NCI-H128 (cell line): ENCODE results near the gene MTMR11.
"Not testable (repeated sequence)": the region's sequence is repeated elsewhere in the genome, so short reads cannot be mapped to it uniquely, and the experiment has no call there.

Source experiments
- DNase-seq: peaks from one replicate; lab custom pipeline; 2025; ENCODE audit not compliant: unreplicated experiment; lab: John Stamatoyannopoulos, UW

The MTMR11 gene

GRCh38 chr1:149936170-149936991 lies at the start of gene MTMR11:
TSS of gene MTMR11 (minus strand) at chr1:149936879. CDS start at chr1:149936647, 232 bp downstream.
- DNase-seq, result no peak

- no peak for DNase-seq
Observed at GRCh38 chr1:149979972-149980540, 43.4 kb upstream of the MTMR11 start.

DNA sequence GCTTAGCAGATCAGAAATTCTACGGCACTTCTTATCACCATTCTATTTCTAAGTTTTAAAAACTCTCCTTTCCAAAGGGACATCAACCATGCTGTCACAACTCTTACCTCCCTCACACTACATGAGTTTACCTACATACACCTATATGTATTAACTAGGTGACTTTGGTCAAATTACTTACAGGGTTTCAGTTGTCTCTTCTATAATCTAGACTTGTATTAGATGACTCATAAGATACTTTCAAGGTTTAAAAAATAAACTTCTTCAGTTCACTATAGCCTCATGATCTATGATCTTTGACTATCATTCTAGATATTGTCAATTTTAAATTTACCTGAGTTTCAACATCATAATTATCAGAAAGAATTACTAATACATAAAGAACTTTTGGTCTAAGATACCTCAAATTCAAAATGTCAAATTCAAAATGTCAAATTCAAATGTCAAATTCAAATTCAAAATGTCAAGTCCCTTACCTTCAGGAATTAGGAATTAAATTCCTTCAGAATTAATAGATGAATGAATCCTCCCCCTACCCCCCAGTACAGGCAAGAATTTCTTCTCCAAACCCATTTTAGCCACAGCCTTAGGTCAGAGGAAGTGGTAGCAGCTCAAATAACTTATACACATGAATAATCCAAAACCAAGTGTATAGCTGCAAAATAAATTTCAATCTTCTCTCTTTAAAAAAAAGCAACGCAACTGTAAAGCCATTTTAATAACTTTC lies 42.7 kb upstream of the MTMR11 start:
- DNase-seq, result no peak

GRCh38 chr1:149978547-149979023 lies 41.9 kb upstream of the MTMR11 start:
- DNase-seq, result no peak

GRCh38 chr1:149977345-149977744 lies 40.7 kb upstream of the MTMR11 start:
- peak; percentile 52 for DNase-seq

DNA sequence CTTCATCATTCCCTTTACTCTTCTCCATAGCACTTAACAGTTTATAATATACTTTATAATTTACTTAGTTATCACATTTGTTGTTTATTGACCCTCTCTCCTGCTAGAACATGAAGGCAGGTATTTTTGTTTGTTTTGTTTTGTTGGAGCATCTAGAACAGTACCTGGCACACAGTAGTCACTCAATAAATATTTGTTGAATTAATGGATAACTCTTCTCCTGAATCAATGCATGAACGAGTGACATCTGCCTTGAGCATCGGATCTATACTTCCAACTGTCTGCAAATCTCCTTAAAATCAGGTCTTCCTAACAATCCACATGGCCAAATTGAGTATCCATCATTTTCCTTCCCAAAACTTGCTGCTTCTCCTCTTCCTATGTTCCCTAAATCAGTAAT lies 35.9 kb upstream of the MTMR11 start:
- no peak for DNase-seq

GRCh38 chr1:149967646-149968045 lies 31.0 kb upstream of the MTMR11 start:
- no peak for DNase-seq

DNA sequence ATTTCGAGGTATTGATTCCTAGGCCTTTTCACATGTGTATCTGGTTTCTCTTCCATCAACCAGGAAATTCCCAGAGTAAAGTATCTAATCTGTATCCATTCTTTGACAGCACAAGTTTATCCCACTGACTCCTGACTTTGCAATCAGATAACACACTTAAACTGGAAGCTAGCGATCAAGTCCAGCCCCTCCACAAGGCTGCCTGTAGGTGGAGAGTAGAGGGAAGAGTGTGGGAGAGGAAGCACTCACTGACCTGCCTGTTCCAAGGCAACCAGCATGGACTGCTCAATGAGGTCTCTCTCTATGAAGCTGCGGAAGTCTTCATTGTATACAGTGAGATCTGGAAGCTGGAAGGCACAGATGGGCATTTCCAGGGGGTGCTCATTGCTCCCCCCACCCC lies 30.4 kb upstream of the MTMR11 start:
- no peak for DNase-seq

DNA sequence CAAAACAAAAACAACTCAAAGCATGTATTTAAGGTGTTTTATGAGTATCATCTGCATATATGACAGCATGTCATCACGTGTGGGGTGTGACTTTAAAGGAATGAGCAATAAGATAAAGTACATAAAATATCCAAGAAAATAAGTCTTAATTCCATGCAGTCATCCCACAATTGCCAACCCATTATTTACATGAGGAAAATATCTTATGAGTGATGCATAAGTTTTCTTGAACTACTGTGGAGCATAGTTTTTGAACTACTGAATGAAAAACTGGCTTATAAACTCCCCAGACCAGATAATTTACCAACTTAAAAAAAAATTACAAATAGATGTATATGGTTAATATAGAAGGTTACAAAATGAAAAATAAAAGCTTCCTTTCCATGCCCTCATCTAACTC lies 29.7 kb upstream of the MTMR11 start:
- DNase-seq, result no peak

DNA sequence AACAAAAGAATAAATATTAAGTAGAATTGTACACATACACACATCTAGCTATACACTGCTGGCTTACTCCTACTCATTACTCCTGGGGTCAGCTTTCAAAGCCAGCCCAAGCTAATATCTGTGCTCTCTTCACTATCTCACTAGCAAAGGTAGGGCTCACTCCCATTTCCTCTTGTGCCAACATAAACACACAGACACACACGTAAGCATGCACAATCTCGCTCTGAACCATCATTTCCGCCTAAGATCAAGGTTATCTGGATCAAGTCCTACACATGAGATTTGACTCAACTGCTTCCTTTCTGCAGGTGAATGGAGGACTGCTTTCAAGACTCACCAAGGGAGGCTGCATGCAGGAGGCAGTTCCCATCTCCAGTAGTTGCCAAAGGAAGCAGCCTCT lies 28.8 kb upstream of the MTMR11 start:
- DNase-seq, result no peak

- no peak for DNase-seq
Observed at GRCh38 chr1:149963358-149963757, 26.7 kb upstream of the MTMR11 start.

DNA sequence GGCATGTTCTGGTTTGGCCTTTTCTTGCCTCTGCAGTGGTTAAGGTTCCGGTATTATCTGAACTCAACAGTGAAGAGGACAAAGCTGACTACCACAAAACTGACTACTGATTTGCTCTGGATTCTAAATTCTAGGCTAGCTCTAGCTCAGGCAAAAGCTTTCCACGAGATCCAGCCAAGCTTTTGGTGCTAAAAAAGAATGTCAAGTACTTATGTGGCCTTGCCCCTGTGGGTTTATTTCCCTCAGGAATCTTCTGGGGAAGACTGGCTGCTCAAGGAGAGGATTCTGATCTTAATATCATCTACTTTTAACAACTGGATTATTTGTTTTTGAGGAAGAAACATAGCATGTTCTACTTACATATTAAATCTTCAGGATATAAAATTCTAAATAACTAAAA lies 26.1 kb upstream of the MTMR11 start:
- DNase-seq, result no peak

GRCh38 chr1:149962039-149962647 lies 25.5 kb upstream of the MTMR11 start:
- peak; percentile 42 for DNase-seq

DNA sequence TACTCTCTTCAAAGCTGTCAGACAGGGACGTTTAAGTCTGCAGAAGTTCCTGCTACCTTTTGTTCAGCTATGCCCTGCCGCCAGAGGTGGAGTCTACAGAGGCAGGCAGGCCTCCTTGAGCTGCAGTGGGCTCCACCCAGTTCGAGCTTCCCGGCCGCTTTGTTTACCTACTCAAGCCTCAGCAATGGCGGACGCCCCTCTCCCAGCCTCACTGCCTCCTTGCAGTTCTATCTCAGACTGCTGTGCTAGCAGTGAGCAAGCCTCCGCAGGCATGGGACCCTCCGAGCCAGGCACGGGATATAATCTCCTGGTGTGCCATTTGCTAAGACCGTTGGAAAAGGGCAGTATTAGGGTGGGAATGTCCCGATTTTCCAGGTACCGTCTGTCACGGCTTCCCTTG lies 20.9 kb upstream of the MTMR11 start:
- not testable (repeated sequence) for DNase-seq

DNA sequence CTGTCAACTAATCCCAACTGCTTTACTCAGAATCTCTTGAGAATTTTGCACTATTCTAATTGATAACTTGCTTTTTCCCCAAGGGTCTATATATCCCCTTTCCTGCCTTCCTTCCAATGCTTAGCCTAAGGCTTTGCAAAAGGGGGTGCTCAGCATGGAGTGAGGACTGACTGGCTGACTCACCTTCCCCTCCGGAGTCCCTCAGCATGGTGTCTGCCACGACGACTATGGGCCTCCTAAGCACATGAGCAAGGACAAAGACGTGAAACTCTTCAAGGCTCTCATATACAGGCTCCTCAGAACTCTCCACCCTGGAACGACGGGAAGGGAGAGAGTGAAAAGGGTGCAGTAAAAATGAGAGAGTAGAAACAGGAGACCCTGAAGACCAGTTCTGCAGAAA lies 13.2 kb upstream of the MTMR11 start:
- DNase-seq, result no peak

- no peak for DNase-seq
Observed at GRCh38 chr1:149945206-149945605, 8.5 kb upstream of the MTMR11 start.

- no peak for DNase-seq
Observed at GRCh38 chr1:149942885-149943284, 6.2 kb upstream of the MTMR11 start.

DNA sequence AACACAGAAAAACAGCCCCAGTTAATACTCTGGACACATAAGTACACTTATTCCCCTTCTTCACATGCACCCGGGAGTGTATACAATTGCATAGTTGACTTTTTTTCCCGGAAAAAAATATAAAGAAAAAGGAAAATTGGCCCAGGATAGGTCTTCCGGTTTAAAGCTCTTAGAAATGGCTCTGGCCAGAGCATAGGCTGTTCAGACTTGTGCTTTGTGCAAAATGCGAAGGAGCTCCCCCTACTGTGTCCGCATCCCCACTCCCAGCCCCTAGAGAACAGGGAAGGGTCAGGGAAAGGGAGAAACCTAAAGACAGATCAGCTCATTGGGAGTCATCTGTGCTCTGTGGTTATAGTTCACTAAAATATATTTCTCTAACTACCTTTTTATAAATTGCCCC lies 5.5 kb upstream of the MTMR11 start:
- no peak for DNase-seq

DNA sequence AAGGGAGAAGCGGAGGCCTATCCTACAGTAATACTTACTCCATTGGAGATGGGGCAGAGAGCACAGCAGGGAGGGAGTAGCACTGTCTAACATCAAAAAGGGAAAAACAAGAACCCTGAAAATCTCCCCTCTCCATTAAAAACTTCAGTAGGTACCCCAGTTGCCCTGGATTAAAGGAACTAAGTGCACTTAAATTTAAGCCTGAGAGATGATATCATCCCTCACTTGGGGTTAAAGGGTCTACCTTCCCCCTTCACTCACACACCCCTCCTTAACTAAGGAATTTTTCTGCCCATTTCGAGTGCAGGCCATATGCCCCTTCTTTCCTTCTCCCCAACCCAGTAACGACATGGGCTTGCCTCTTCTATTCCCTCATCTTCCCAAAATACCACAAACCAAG lies 3.7 kb upstream of the MTMR11 start:
- no peak for DNase-seq

DNA sequence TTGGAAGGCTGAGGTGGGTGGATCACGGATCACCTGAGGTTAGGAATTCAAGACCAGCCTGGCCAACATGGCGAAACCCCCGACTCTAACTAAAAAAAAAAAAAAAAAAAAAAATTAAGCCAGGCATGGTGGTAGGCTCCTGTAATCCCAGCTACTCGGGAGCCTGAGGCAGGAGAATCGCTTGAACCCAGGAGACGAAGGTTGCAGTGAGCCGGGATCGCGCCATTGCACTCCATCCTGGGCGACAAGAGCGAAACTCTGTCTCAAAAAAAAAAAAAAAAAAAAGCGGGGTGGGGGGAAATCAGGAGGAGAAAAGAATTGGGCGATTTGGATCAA lies 2.0 kb upstream of the MTMR11 start:
- DNase-seq, result not testable (repeated sequence)

DNA sequence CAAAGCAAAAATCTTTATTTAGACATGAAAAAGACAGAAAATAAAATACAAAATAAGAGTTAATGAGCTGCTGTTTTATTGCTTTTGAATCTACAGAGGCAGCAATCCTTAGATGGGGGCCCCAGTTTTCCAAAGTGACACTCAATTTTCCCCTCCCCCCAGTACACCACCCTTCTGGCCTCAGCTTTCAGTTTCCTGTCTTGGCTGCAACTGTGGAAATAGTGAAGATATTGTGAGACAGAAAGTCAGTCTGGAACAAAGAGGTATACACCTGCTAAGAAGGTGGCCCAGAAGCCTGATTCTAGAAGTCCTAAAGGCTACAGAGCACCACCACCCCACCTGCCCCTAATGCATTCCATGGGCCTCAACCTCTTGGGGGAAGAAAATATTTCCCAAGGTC lies 1.1 kb upstream of the MTMR11 start:
- DNase-seq, result no peak
